IMR-90 (cell line): ENCODE results near the gene IL1RAPL1.

ENCODE experiments used
- CEBPB ChIP-seq: IDR thresholded peaks from 2 replicates; pipeline ENCODE4 v1.6.1; 2012; ENCODE audit warnings: low read depth, low read length, improper control_type of control experiment
- RAD21 ChIP-seq: IDR thresholded peaks from 2 replicates; pipeline ENCODE4 v1.6.1; 2012; ENCODE audit warnings: low read length, improper control_type of control experiment
- TF ChIP-seq, protein P1 (sequence below): conservative IDR thresholded peaks from 2 replicates; pipeline ENCODE4 v1.5.1; 2012; ENCODE audit warnings: mild to moderate bottlenecking, low read depth, low read length, improper control_type of control experiment

DNA sequence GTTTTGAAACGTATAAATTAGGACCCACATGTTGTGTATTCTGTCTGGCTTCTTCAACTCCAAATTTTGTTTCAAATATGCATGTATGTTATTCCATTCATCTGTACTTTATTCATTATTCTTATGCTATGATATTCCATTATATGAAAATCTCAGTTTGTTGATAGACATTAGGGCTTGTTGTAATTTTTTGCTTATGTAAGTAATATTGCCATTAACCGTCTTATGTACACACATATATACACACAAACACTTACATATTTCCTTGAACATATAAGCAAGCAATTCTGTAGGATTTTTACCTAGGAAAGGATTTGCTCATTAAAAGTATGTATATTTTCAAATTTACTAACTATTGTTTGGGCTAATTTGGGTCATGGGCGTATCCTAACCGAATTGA lies 820.1 kb downstream of the IL1RAPL1 start:
- TF ChIP-seq, protein P1, sequence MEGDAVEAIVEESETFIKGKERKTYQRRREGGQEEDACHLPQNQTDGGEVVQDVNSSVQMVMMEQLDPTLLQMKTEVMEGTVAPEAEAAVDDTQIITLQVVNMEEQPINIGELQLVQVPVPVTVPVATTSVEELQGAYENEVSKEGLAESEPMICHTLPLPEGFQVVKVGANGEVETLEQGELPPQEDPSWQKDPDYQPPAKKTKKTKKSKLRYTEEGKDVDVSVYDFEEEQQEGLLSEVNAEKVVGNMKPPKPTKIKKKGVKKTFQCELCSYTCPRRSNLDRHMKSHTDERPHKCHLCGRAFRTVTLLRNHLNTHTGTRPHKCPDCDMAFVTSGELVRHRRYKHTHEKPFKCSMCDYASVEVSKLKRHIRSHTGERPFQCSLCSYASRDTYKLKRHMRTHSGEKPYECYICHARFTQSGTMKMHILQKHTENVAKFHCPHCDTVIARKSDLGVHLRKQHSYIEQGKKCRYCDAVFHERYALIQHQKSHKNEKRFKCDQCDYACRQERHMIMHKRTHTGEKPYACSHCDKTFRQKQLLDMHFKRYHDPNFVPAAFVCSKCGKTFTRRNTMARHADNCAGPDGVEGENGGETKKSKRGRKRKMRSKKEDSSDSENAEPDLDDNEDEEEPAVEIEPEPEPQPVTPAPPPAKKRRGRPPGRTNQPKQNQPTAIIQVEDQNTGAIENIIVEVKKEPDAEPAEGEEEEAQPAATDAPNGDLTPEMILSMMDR: no peak
- TF ChIP-seq RAD21: no peak
- no peak for TF ChIP-seq CEBPB
